Activated naive CD8-positive, alpha-beta T cell (primary cell): ENCODE results near the gene C9orf72.
"Not testable (repeated sequence)": the region's sequence is repeated elsewhere in the genome, so short reads cannot be mapped to it uniquely, and the experiment has no call there.

Source experiments
- H3K27ac Mint-ChIP-seq: one replicate; pipeline ENCODE4 v1.8.0; 2021; ENCODE audit warnings: mixed read lengths
- H3K27me3 Mint-ChIP-seq: one replicate; pipeline ENCODE4 v1.8.0; 2021; ENCODE audit warnings: mixed read lengths
- H3K36me3 Mint-ChIP-seq: one replicate; pipeline ENCODE4 v1.8.0; 2021; ENCODE audit warnings: mixed read lengths
- H3K4me1 Mint-ChIP-seq: one replicate; pipeline ENCODE4 v1.8.0; 2021; ENCODE audit warnings: low read depth, mixed read lengths
- H3K4me3 Mint-ChIP-seq: one replicate; pipeline ENCODE4 v1.8.0; 2021; ENCODE audit warnings: mild to moderate bottlenecking, mixed read lengths
- H3K9me3 Mint-ChIP-seq: one replicate; pipeline ENCODE4 v1.8.0; 2021; ENCODE audit warnings: low read depth, mixed read lengths

The C9orf72 gene

GRCh38 chr9:27520986-27521385, 52.3 kb downstream of the C9orf72 start:
- Mint-ChIP-seq H3K9me3 (no peaks in the 10 kb centered on the region), H3K27ac (no peak overlapping the region), H3K4me1 (no peaks in the 10 kb centered on the region), H3K36me3 (peaks cover 16% of the 10 kb centered on the region), H3K4me3 (no peak overlapping the region), H3K27me3 (no peaks in the 10 kb centered on the region)

DNA sequence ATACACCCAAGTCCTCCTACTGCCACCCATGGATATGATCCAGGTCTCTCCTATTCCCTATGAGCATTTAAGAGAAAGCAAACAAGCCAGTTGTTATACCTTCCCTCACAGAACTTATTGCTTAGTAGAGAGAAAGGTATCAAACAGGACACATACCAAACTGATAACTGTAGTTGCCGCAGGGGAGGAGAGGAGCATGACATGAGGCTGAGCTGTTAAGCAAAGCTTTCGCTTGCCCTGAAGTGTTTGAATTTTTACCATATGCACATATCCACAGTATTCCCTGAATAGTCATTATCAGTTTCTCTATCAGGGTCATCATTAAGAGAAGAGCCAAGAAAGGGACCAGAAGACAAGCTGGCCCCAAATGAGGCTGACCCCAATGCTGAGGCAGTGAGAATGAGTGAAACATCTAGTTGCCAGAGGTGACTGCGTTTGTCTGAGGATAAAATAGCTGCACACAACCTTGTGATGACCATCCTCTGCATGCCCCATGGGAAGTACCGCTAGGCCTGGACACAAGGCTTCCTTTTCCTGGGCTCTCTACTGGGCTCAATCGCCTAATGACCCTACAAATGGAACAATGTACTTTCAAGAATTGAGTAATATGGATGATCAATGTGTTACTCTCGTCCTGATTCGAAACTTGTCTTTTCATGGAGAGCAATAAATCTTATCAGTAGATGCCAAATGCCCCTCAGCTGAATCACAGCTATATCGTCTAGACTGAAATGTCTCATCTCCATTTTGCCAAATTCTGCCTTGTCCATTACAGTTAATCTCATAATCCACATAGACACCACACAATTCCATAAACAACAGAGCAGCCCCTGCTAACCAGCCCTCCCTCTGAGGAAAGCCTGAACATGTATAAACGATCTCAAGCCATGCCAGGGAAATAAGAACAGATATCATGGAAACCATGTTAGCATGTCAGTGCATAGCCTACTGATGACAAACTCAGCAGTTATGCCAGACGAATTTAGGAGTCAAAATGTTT, 53.5 kb downstream of the C9orf72 start:
- H3K4me3 Mint-ChIP-seq: no peak overlapping the region
- no peak overlapping the region for H3K27ac Mint-ChIP-seq
- H3K27me3 Mint-ChIP-seq: no peaks in the 10 kb centered on the region
- H3K36me3 Mint-ChIP-seq: peaks cover 19% of the 10 kb centered on the region
- H3K4me1 Mint-ChIP-seq: no peaks in the 10 kb centered on the region
- H3K9me3 Mint-ChIP-seq: no peaks in the 10 kb centered on the region

DNA sequence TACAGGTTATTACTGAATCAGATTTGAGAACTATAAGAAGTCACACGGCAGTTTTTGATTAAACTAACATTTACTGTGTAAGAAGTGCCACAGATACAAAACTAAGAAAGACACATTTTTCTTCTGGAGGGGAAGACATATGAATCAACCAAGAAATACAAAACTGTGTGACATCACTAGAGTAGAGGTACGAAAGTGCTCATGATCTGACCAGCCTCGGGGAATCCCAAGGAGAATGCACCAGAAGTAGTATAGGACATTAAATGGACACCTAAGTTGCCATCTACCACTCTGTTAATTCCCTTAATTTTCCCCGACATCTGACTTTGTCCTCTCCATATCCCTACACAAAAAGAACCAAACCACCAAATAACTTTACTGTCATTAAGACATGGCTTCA, 54.5 kb downstream of the C9orf72 start:
- no peaks in the 10 kb centered on the region for H3K27me3 Mint-ChIP-seq

DNA sequence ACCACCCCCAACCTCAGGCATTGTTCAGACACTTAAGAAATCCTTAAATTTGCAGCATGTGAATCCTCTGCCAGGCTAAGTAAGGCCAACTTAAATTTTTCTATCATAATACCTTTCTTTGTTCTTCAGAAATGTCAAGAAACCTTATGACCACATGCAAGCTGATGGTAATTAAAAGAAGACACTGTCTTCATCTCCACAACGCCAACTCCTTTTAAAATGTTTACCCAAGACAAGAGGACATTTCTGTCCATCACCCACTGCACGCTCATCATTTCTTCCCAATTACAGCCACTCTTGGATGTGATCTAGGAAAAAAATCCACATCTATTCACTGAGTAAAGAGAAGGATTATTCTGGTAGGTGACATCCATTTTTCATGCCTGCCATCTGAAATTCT, 55.3 kb downstream of the C9orf72 start:
- Mint-ChIP-seq H3K4me1 (no peaks in the 10 kb centered on the region), H3K9me3 (no peaks in the 10 kb centered on the region)

More for the DNA sequence above, 54.5 kb downstream of the C9orf72 start:
- H3K9me3 Mint-ChIP-seq: no peaks in the 10 kb centered on the region
- H3K27ac Mint-ChIP-seq: no peak overlapping the region
- H3K4me3 Mint-ChIP-seq: no peak overlapping the region
- no peaks in the 10 kb centered on the region for H3K4me1 Mint-ChIP-seq
- H3K36me3 Mint-ChIP-seq: peaks cover 19% of the 10 kb centered on the region

DNA sequence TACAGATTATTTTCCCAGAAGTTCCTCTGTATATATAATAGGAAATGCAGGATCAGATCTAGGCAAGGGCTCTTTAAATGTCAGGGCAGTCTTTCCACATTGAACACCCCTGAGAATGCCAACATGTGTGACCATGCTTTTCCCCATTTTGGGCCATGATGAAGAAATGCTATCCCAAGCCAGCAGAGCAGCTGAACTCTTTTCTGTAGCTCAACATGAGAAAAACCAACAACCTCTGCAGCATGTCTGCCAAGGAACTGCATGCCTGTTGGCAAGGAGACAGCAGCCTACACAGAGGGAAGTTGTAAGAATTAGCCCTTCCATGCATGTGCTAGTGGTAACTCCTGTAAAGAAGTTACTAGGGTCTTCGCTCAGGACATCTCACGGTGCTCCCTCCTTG, 58.7 kb downstream of the C9orf72 start:
- H3K4me1 Mint-ChIP-seq: no peaks in the 10 kb centered on the region
- H3K36me3 Mint-ChIP-seq: peaks cover 13% of the 10 kb centered on the region
- H3K27me3 Mint-ChIP-seq: no peaks in the 10 kb centered on the region
- no peaks in the 10 kb centered on the region for H3K9me3 Mint-ChIP-seq
- H3K27ac Mint-ChIP-seq: no peak overlapping the region
- no peak overlapping the region for H3K4me3 Mint-ChIP-seq

More for the DNA sequence above, 55.3 kb downstream of the C9orf72 start:
- no peak overlapping the region for H3K27ac Mint-ChIP-seq
- peaks cover 19% of the 10 kb centered on the region for H3K36me3 Mint-ChIP-seq
- H3K27me3 Mint-ChIP-seq: no peaks in the 10 kb centered on the region
- no peak overlapping the region for H3K4me3 Mint-ChIP-seq

GRCh38 chr9:27511771-27512170, 61.5 kb downstream of the C9orf72 start:
- Mint-ChIP-seq H3K4me1 (no peaks in the 10 kb centered on the region), H3K36me3 (peaks cover 7% of the 10 kb centered on the region), H3K4me3 (no peak overlapping the region), H3K9me3 (no peaks in the 10 kb centered on the region), H3K27ac (no peak overlapping the region), H3K27me3 (no peaks in the 10 kb centered on the region)

DNA sequence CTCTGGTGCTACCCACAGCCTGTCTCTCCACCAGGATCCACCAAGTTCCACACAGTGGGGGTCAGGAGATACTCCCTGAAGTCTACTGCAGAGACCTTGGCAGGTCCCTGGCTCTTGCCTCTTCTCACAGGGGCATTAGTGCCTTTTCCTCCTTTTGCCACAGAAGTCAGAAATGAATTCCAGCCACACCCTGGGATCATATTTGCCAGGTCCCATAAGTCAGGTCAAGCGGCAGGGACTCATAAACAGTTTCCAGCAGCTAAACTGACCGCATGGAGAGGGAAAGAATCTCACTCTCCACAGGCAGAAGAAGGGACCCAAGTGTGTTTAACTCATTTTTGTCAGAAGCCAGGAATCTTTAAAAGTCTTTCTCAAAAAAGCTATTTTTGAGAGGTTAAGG, 62.5 kb downstream of the C9orf72 start:
- H3K9me3 Mint-ChIP-seq: no peaks in the 10 kb centered on the region

DNA sequence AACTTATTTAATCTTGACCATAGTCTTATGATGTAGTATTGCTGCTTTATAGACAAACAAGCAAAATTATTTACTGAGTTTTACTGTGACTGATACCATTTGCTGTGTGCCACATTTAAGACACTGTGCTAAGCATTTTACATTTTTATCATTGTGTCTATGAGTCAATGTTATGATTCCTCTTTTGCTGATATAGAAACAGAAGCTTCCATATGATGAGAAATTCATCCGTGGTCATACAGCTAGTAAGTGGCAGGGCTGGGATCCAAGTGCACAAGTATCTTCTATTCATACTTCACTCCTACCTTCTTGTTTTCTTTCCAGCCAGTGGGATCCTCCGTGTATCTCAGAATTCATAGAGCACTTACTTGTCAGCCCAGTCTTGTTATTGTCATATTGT, 66.3 kb downstream of the C9orf72 start:
- Mint-ChIP-seq H3K9me3 (no peaks in the 10 kb centered on the region), H3K27ac (no peak overlapping the region), H3K27me3 (no peaks in the 10 kb centered on the region), H3K4me3 (no peak overlapping the region), H3K36me3 (no peaks in the 10 kb centered on the region), H3K4me1 (no peaks in the 10 kb centered on the region)

More for the DNA sequence above, 62.5 kb downstream of the C9orf72 start:
- Mint-ChIP-seq H3K4me1 (no peaks in the 10 kb centered on the region), H3K36me3 (peaks cover 2% of the 10 kb centered on the region), H3K27ac (no peak overlapping the region), H3K27me3 (no peaks in the 10 kb centered on the region), H3K4me3 (no peak overlapping the region)

- Mint-ChIP-seq H3K4me3 (no peak overlapping the region), H3K36me3 (no peaks in the 10 kb centered on the region), H3K27ac (no peak overlapping the region), H3K27me3 (no peaks in the 10 kb centered on the region), H3K4me1 (no peaks in the 10 kb centered on the region), H3K9me3 (no peaks in the 10 kb centered on the region)
These were observed 67.5 kb downstream of the C9orf72 start for GRCh38 chr9:27505744-27506161.

DNA sequence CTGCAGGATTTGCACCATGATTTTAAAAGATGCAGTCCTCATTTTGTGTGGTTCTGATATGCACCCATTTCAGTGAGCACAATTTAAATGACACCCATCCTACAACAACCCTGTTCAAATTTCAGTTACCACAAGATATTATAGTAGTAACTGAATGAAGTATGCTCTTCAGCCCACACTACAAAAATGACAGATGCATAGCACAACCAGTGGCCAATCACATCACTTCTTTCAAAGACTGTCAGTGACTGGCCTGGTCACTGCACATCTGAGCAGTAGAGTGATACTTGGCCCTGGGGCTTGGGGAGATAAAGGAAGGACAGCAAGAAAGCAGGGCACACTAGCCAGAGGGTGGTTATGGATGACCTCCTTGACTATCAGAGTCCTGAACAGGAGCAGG, 69.0 kb downstream of the C9orf72 start:
- Mint-ChIP-seq H3K27ac (no peak overlapping the region), H3K4me1 (peaks cover 3% of the 10 kb centered on the region), H3K36me3 (no peaks in the 10 kb centered on the region), H3K4me3 (no peak overlapping the region), H3K27me3 (no peaks in the 10 kb centered on the region), H3K9me3 (no peaks in the 10 kb centered on the region)

DNA sequence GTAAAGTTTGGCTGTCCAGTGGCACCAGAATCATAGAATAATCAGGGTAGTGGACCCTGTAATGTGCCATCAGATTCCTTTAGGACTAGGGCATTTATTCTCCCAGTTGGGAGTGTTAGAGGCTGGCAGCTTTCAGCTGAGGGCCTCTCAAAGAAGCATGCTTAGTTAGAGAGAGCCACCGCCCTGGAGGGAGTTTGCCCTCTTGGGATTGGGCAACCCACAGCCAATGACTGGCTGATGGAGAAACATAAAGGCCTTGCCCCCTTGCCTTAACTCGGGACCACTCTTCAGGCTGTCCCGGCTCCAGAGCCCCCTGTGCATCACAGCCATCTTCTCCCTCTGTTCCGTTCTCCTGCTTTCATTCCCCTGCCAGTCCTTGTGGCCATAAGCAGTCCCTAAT, 69.7 kb downstream of the C9orf72 start:
- Mint-ChIP-seq H3K9me3 (no peaks in the 10 kb centered on the region), H3K36me3 (no peaks in the 10 kb centered on the region), H3K4me1 (peaks cover 3% of the 10 kb centered on the region), H3K4me3 (no peak overlapping the region), H3K27me3 (no peaks in the 10 kb centered on the region), H3K27ac (no peak overlapping the region)

DNA sequence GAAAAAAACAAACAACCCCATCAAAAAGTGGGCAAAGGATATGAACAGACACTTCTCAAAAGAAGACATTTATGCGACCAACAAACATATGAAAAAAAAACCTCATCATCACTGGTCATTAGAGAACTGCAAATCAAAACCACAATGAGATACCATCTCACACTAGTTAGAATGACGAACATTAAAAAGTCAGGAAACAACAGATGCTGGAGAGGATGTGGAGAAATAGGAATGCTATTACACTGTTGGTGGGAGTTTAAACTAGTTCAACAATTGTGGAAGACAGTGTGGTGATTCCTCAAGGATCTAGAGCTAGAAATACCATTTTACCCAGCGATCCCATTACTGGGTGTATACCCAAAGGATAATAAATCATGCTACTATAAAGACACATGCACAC, 72.4 kb downstream of the C9orf72 start:
- not testable (repeated sequence) for H3K27me3 Mint-ChIP-seq, H3K4me1 Mint-ChIP-seq, H3K4me3 Mint-ChIP-seq, H3K9me3 Mint-ChIP-seq, H3K27ac Mint-ChIP-seq, H3K36me3 Mint-ChIP-seq

GRCh38 chr9:27499451-27499850, 73.8 kb downstream of the C9orf72 start:
- Mint-ChIP-seq H3K9me3 (no peaks in the 10 kb centered on the region), H3K27me3 (no peaks in the 10 kb centered on the region), H3K4me3 (no peak overlapping the region), H3K4me1 (peaks cover 3% of the 10 kb centered on the region), H3K27ac (no peak overlapping the region), H3K36me3 (peaks cover 6% of the 10 kb centered on the region)

- no peaks in the 10 kb centered on the region for H3K27me3 Mint-ChIP-seq
- peaks cover 7% of the 10 kb centered on the region for H3K36me3 Mint-ChIP-seq
- H3K9me3 Mint-ChIP-seq: no peaks in the 10 kb centered on the region
- peaks cover 3% of the 10 kb centered on the region for H3K4me1 Mint-ChIP-seq
- H3K4me3 Mint-ChIP-seq: no peak overlapping the region
- H3K27ac Mint-ChIP-seq: no peak overlapping the region
These were observed 75.3 kb downstream of the C9orf72 start for GRCh38 chr9:27497883-27498417.
